Neural crest cell (in vitro differentiated cells): Measurements from ENCODE around the gene CTXND1. TPM values are rescaled to one million over a fixed set of nuclear protein-coding genes. Genes with fewer than 3 reads are reported as not detected.

Source experiments
- DNase-seq: peaks from one replicate; pipeline ENCODE4 v3.0.0; 2021; ENCODE audit warnings: low read depth, mixed read lengths, low spot score
- H3K27ac Mint-ChIP-seq: one replicate; pipeline ENCODE4 v1.8.0; 2021; ENCODE audit warnings: mild to moderate bottlenecking, mixed read lengths; ENCODE audit not compliant: unreplicated experiment
- H3K27me3 Mint-ChIP-seq: 2 replicates; pipeline ENCODE4 v1.8.0; 2021; ENCODE audit warnings: low read depth, mild to moderate bottlenecking, mixed read lengths
- H3K36me3 Mint-ChIP-seq: 2 replicates; pipeline ENCODE4 v1.8.0; 2021; ENCODE audit warnings: low read depth, mild to moderate bottlenecking, mixed read lengths
- H3K4me1 Mint-ChIP-seq: 2 replicates; pipeline ENCODE4 v1.8.0; 2021; ENCODE audit warnings: mixed read lengths
- H3K4me3 Mint-ChIP-seq: one replicate; pipeline ENCODE4 v1.8.0; 2021; ENCODE audit warnings: mild to moderate bottlenecking, mixed read lengths
- H3K9me3 Mint-ChIP-seq: 2 replicates; pipeline ENCODE4 v1.8.0; 2021; ENCODE audit warnings: mixed read lengths
- total RNA-seq: library from RNA; stranded (reverse); gene quantifications from 2 replicates; pipeline ENCODE4 v1.2.1, GENCODE V29; 2021
- TF ChIP-seq, protein P1 (sequence below): fragments of 200-600 bp; sonication (generic); conservative IDR thresholded peaks from 2 replicates; pipeline ENCODE4 v1.5.0; 2021; ENCODE audit warnings: antibody characterized with exemption, mild to moderate bottlenecking

Gene CTXND1
- total RNA-seq, 1 donor from 2014 or later, result 1.3 TPM

DNA sequence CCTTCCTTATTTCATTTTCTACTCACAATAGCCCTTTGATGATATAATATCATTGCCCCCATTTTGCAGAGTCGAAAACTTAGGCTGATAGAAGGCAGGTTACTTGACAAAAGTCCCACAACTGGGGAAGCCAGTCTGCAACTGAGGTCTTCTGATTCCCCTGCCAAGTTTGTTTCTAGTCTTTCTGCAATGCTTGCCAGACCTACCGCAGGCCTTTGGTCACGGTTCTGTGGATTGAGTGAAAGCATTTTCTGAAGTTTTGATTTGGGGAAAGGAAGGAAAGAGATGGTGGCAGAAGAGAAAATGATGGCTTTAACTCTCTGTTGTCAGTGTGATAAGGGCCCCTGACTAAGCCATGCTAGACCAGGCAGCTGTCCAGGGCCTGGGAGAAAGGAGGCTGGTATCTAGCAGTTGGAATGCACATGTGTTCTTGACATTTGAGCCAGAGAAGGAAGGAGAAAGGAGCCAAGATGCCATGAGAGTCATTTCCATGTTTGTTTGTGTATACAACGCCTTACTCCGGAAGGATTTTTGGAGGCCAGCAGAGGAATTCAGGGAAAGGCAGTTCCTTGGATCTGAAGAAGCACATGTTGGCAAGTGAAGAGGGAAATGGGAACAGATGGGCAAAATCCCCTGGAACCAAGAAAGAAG lies 69.3 kb downstream of the CTXND1 start:
- no peaks in the 10 kb centered on the region for H3K27me3 Mint-ChIP-seq
- H3K4me3 Mint-ChIP-seq, result no peak overlapping the region
- H3K9me3 Mint-ChIP-seq, result no peaks in the 10 kb centered on the region
- H3K27ac Mint-ChIP-seq, result no peak overlapping the region
- no peak for DNase-seq
- peaks cover 20% of the 10 kb centered on the region for H3K4me1 Mint-ChIP-seq
- TF ChIP-seq, protein P1, sequence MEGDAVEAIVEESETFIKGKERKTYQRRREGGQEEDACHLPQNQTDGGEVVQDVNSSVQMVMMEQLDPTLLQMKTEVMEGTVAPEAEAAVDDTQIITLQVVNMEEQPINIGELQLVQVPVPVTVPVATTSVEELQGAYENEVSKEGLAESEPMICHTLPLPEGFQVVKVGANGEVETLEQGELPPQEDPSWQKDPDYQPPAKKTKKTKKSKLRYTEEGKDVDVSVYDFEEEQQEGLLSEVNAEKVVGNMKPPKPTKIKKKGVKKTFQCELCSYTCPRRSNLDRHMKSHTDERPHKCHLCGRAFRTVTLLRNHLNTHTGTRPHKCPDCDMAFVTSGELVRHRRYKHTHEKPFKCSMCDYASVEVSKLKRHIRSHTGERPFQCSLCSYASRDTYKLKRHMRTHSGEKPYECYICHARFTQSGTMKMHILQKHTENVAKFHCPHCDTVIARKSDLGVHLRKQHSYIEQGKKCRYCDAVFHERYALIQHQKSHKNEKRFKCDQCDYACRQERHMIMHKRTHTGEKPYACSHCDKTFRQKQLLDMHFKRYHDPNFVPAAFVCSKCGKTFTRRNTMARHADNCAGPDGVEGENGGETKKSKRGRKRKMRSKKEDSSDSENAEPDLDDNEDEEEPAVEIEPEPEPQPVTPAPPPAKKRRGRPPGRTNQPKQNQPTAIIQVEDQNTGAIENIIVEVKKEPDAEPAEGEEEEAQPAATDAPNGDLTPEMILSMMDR, result no peak
- peaks cover 14% of the 10 kb centered on the region for H3K36me3 Mint-ChIP-seq

- H3K9me3 Mint-ChIP-seq, result no peaks in the 10 kb centered on the region
Observed at GRCh38 chr15:80180986-80181385, 71.0 kb downstream of the CTXND1 start.

GRCh38 chr15:80180468-80180867 lies 71.5 kb downstream of the CTXND1 start:
- TF ChIP-seq, protein P1, result no peak
- no peak for DNase-seq
- Mint-ChIP-seq H3K27ac (no peak overlapping the region), H3K4me3 (no peak overlapping the region), H3K36me3 (peaks cover 9% of the 10 kb centered on the region), H3K4me1 (peaks cover 11% of the 10 kb centered on the region), H3K27me3 (no peaks in the 10 kb centered on the region), H3K9me3 (no peaks in the 10 kb centered on the region)

More at GRCh38 chr15:80180986-80181385, 71.0 kb downstream of the CTXND1 start:
- Mint-ChIP-seq H3K27me3 (no peaks in the 10 kb centered on the region), H3K27ac (no peak overlapping the region), H3K4me1 (peaks cover 13% of the 10 kb centered on the region), H3K4me3 (no peak overlapping the region), H3K36me3 (peaks cover 10% of the 10 kb centered on the region)
- DNase-seq, result no peak
- TF ChIP-seq, protein P1, result no peak

DNA sequence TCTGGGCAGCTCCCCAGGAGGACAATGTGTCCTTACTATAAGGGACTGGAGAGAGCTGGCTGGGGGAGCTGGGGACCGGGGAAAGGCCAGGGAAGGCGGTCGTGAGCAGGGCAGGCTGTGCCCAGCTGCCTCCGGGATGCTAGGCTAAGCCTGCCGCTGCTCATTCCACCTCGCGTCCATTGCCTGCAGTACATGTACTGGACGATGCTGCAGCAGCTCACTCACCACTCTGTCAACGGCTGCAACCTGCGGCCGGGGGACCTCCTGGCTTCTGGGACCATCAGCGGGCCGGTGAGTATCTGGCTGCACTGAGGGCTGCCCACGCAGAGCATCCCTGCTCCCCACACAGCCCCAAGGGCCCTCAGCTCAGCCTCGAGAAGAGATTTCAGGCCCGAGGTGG lies 72.1 kb downstream of the CTXND1 start:
- H3K36me3 Mint-ChIP-seq, result peaks cover 6% of the 10 kb centered on the region
- TF ChIP-seq, protein P1, result no peak
- peaks cover 7% of the 10 kb centered on the region for H3K4me1 Mint-ChIP-seq

DNA sequence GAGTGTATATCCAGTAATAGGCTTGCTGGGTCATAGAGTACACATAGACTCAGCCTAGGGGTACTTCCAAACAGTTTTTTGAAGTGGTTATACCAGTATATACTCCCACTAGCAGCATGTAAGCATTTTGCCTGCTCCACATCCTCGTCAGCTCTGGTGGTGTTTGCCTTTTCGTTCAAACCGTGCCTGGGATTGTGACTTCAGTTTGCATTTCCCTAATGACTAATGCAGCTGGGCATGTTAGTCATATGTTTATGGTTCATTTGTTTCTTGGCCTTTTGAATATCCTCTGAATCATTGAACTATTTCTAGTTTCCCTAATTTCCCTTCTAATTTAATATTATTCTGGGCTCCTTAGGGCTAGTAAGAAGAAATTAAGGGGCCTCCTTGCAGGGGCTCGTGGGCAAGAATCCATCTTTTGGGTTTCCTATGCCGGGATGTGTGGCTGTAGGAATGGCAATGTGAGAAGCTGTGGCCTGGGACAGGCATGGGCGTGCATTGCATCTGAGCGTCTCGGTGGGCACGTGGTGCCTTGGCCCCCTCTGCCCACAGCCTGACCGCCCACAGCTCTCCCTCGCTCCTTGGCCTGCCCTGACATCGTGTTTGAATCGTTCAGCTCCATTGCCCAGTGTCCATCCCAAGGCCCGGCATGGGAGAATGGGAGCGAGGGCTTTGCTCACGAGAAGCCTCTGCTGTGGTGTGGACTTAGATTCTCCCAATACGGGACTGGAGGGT lies 72.8 kb downstream of the CTXND1 start:
- TF ChIP-seq, protein P1, result no peak
- Mint-ChIP-seq H3K4me1 (peaks cover 9% of the 10 kb centered on the region), H3K27ac (no peak overlapping the region), H3K27me3 (no peaks in the 10 kb centered on the region), H3K36me3 (peaks cover 6% of the 10 kb centered on the region), H3K4me3 (no peak overlapping the region), H3K9me3 (no peaks in the 10 kb centered on the region)
- no peak for DNase-seq

More for the DNA sequence above, 72.1 kb downstream of the CTXND1 start:
- Mint-ChIP-seq H3K27me3 (no peaks in the 10 kb centered on the region), H3K4me3 (no peak overlapping the region), H3K9me3 (no peaks in the 10 kb centered on the region), H3K27ac (no peak overlapping the region)
- DNase-seq, result no peak
